ENCODE data around the gene EXOSC9.

The EXOSC9 gene

DNA sequence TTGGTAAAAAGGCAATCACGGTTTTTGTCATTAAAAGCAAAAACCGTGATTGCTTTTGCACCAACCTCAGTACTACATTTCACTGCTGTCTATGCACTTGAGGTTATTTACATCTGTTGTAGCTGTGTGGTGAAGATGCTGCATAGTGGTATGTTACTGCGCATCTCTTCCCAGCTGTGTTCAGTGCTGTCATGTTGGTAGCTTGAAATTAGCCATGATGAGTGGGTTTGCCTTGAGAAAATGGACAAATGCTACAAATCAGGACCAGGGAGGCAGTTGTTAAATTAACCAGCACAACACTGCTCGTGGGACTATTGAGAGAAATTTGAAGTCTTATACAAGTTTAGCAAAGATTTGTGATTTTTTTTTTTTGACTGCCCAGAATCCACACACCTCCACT, 34.0 kb upstream of the EXOSC9 start:
- Histone ChIP-seq H4K91ac (ENCODE audit: low read depth, low read length, poor library complexity) (no peak overlapping the region), H4K8ac (ENCODE audit: low read depth, low read length) (no peak overlapping the region), H2BK12ac (ENCODE audit: low read length) (no peak overlapping the region), H3K4me3 (ENCODE audit: low read length in 2 of 2) (no peak overlapping the region), H3K14ac (ENCODE audit: low read length) (no peak overlapping the region), H3K27me3 (ENCODE audit: control insufficient read depth in 3 of 3, insufficient read depth in 3 of 3, low read depth in 1 of 3, low read length in 3 of 3) (peaks cover 14 to 95% (median 32%) of the 10 kb centered on the region in 3 experiments), H3K4me2 (ENCODE audit: insufficient read depth, low read length, poor library complexity, severe bottlenecking) (no peak overlapping the region), H3K4me1 (ENCODE audit: control insufficient read depth in 2 of 2, insufficient read depth in 1 of 2, low read depth in 1 of 2, low read length in 2 of 2) (peaks cover 0 to 2% of the 10 kb centered on the region in 2 donors), H3K23ac (ENCODE audit: low read depth, low read length, poor library complexity) (no peak overlapping the region), H3K9ac (ENCODE audit: low read depth, low read length, poor library complexity) (no peak overlapping the region), H2AFZ (ENCODE audit: low read length) (no peak overlapping the region), H3K4ac (ENCODE audit: low read length) (no peak overlapping the region), H2BK15ac (ENCODE audit: low read length) (no peak overlapping the region), H3K18ac (ENCODE audit: low read length) (no peak overlapping the region), H2AK5ac (ENCODE audit: low read depth, low read length) (no peak overlapping the region), H3K9me3 (replicated peaks in 1 of 2; ENCODE audit: control insufficient read depth in 2 of 2, insufficient read depth in 1 of 2, low read depth in 1 of 2, low read length in 2 of 2) (peaks cover 0 to 5% of the 10 kb centered on the region in 2 donors), H2BK5ac (ENCODE audit: low read length) (no peak overlapping the region), H3K36me3 (replicated peaks in 1 of 2; ENCODE audit: control insufficient read depth in 2 of 2, insufficient read depth in 2 of 2, low read length in 2 of 2) (no peaks in the 10 kb centered on the region), H2BK120ac (ENCODE audit: low read depth, low read length) (no peak overlapping the region), H3K27ac (replicated peaks; ENCODE audit: low read length) (no peak overlapping the region), H3K79me1 (ENCODE audit: low read depth, low read length) (no peaks in the 10 kb centered on the region)
- WGBS, 2 donors (ENCODE audit: extremely low coverage in 2 of 2, insufficient read length in 2 of 2, insufficient replicate concordance in 1 of 2), result no CpG with 5 or more reads among the region's 4 CpGs
- no peak for DNase-seq (ENCODE audit: low spot score)

DNA sequence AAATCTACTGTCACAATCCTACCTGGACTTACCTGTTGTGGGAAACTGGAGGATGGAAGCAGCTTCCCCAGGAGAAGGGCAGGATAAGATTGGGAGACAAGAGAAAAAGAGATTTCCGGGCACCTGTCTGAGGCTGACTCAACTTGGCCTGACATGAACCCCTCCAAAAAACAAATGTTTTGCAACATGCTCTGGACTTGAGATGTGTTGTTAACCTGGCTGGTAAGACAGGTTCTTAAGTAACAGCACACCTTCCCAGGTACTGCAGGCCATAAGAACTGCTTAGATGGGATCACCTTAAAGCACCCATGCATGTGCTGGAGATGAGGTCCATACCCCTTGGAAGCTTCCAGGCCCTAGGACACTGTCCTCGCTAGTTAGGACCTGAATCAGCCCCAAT, 31.8 kb upstream of the EXOSC9 start:
- H4K8ac ChIP-seq (ENCODE audit: low read depth, low read length), result no peak overlapping the region
- H3K4me2 ChIP-seq (ENCODE audit: insufficient read depth, low read length, poor library complexity, severe bottlenecking), result no peak overlapping the region
- no peak overlapping the region for H2AFZ ChIP-seq (ENCODE audit: low read length)
- H2AK5ac ChIP-seq (ENCODE audit: low read depth, low read length), result no peak overlapping the region
- no peak overlapping the region for H3K4me3 ChIP-seq (ENCODE audit: low read length in 2 of 2)
- no peak overlapping the region for H3K23ac ChIP-seq (ENCODE audit: low read depth, low read length, poor library complexity)
- H2BK5ac ChIP-seq (ENCODE audit: low read length), result no peak overlapping the region
- H3K14ac ChIP-seq (ENCODE audit: low read length), result no peak overlapping the region
- H3K4me1 ChIP-seq (ENCODE audit: control insufficient read depth in 2 of 2, insufficient read depth in 1 of 2, low read depth in 1 of 2, low read length in 2 of 2), result peaks cover 0 to 8% of the 10 kb centered on the region in 2 donors
- DNase-seq (ENCODE audit: low spot score), result no peak
- no peak overlapping the region for H4K91ac ChIP-seq (ENCODE audit: low read depth, low read length, poor library complexity)
- no peak overlapping the region for H2BK15ac ChIP-seq (ENCODE audit: low read length)
- H2BK12ac ChIP-seq (ENCODE audit: low read length), result no peak overlapping the region
- H3K18ac ChIP-seq (ENCODE audit: low read length), result no peak overlapping the region
- no peaks in the 10 kb centered on the region for H3K36me3 ChIP-seq (replicated peaks in 1 of 2; ENCODE audit: control insufficient read depth in 2 of 2, insufficient read depth in 2 of 2, low read length in 2 of 2)
- no CpG with 5 or more reads among the region's 2 CpGs for WGBS, 2 donors (ENCODE audit: extremely low coverage in 2 of 2, insufficient read length in 2 of 2, insufficient replicate concordance in 1 of 2)
- H3K9ac ChIP-seq (ENCODE audit: low read depth, low read length, poor library complexity), result no peak overlapping the region
- peaks cover 0 to 5% of the 10 kb centered on the region in 2 donors for H3K9me3 ChIP-seq (replicated peaks in 1 of 2; ENCODE audit: control insufficient read depth in 2 of 2, insufficient read depth in 1 of 2, low read depth in 1 of 2, low read length in 2 of 2)
- no peak overlapping the region for H3K27ac ChIP-seq (replicated peaks; ENCODE audit: low read length)
- H3K4ac ChIP-seq (ENCODE audit: low read length), result no peak overlapping the region
- no peak overlapping the region for H2BK120ac ChIP-seq (ENCODE audit: low read depth, low read length)
- H3K79me1 ChIP-seq (ENCODE audit: low read depth, low read length), result no peaks in the 10 kb centered on the region
- H3K27me3 ChIP-seq (ENCODE audit: control insufficient read depth in 3 of 3, insufficient read depth in 3 of 3, low read depth in 1 of 3, low read length in 3 of 3), result peaks cover 10 to 73% (median 22%) of the 10 kb centered on the region in 3 experiments

DNA sequence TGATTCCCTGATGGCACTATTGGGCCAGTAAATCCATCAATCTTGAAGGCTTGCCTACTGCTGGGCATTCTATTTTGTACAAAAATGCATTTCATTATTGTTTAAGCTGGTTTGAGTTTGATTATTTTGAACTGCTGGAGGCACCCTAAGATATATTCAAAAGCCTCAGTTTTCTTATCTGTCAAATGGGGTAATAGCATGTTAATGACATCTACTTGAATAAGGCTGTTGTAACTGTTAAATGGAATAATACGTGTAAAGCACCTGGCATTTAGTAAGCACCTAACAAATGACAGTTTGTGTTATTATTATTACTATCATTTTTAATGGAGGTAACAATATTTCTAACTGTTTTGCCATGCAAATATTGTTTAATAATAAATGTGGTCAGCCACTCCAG, 29.3 kb upstream of the EXOSC9 start:
- no CpG with 5 or more reads among the region's 1 CpG for WGBS, 2 donors (ENCODE audit: extremely low coverage in 2 of 2, insufficient read length in 2 of 2, insufficient replicate concordance in 1 of 2)

DNA sequence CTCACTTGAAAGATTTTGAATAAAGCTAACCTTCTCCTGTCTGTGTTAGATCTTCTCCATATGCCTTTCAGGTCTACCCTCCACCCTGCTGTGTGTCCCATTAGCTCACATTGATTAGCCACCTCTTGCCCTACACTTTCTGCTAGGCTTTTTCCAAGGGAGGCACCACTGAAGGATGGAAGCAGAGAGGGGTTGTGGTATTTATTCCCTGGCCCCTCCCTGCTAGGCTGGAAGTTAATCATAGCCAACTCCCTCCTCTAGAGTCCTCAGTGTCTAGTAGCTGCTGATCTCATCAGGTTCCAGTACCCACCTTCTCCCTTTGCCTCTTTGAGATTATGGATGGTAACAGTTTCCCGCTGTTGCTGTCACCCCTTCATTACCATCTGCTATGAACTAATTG, 27.2 kb upstream of the EXOSC9 start:
- Histone ChIP-seq H3K79me1 (ENCODE audit: low read depth, low read length) (no peaks in the 10 kb centered on the region), H3K27ac (replicated peaks; ENCODE audit: low read length) (no peak overlapping the region), H3K4me3 (ENCODE audit: low read length in 2 of 2) (no peak overlapping the region), H2BK5ac (ENCODE audit: low read length) (no peak overlapping the region), H3K36me3 (replicated peaks in 1 of 2; ENCODE audit: control insufficient read depth in 2 of 2, insufficient read depth in 2 of 2, low read length in 2 of 2) (no peaks in the 10 kb centered on the region), H2AFZ (ENCODE audit: low read length) (no peak overlapping the region), H4K8ac (ENCODE audit: low read depth, low read length) (no peak overlapping the region), H3K4me2 (ENCODE audit: insufficient read depth, low read length, poor library complexity, severe bottlenecking) (no peak overlapping the region), H4K91ac (ENCODE audit: low read depth, low read length, poor library complexity) (no peak overlapping the region), H2AK5ac (ENCODE audit: low read depth, low read length) (no peak overlapping the region), H2BK12ac (ENCODE audit: low read length) (no peak overlapping the region), H3K9ac (ENCODE audit: low read depth, low read length, poor library complexity) (no peak overlapping the region), H2BK15ac (ENCODE audit: low read length) (no peak overlapping the region), H3K4ac (ENCODE audit: low read length) (no peak overlapping the region), H3K18ac (ENCODE audit: low read length) (no peak overlapping the region), H3K9me3 (replicated peaks in 1 of 2; ENCODE audit: control insufficient read depth in 2 of 2, insufficient read depth in 1 of 2, low read depth in 1 of 2, low read length in 2 of 2) (no peaks in the 10 kb centered on the region), H3K14ac (ENCODE audit: low read length) (no peak overlapping the region), H3K27me3 (ENCODE audit: control insufficient read depth in 3 of 3, insufficient read depth in 3 of 3, low read depth in 1 of 3, low read length in 3 of 3) (peaks cover 0 to 53% (median 0%) of the 10 kb centered on the region in 3 experiments), H3K23ac (ENCODE audit: low read depth, low read length, poor library complexity) (no peak overlapping the region), H2BK120ac (ENCODE audit: low read depth, low read length) (no peak overlapping the region), H3K4me1 (ENCODE audit: control insufficient read depth in 2 of 2, insufficient read depth in 1 of 2, low read depth in 1 of 2, low read length in 2 of 2) (peaks cover 0 to 7% of the 10 kb centered on the region in 2 donors)
- DNase-seq (ENCODE audit: low spot score), result no peak
- no CpG with 5 or more reads among the region's 1 CpG for WGBS, 2 donors (ENCODE audit: extremely low coverage in 2 of 2, insufficient read length in 2 of 2, insufficient replicate concordance in 1 of 2)

More for the DNA sequence above, 29.3 kb upstream of the EXOSC9 start:
- Histone ChIP-seq H3K23ac (ENCODE audit: low read depth, low read length, poor library complexity) (no peak overlapping the region), H2AFZ (ENCODE audit: low read length) (no peak overlapping the region), H3K27me3 (ENCODE audit: control insufficient read depth in 3 of 3, insufficient read depth in 3 of 3, low read depth in 1 of 3, low read length in 3 of 3) (peaks cover 0 to 61% (median 3%) of the 10 kb centered on the region in 3 experiments), H3K4ac (ENCODE audit: low read length) (no peak overlapping the region), H3K14ac (ENCODE audit: low read length) (no peak overlapping the region), H3K79me1 (ENCODE audit: low read depth, low read length) (no peaks in the 10 kb centered on the region), H3K9me3 (replicated peaks in 1 of 2; ENCODE audit: control insufficient read depth in 2 of 2, insufficient read depth in 1 of 2, low read depth in 1 of 2, low read length in 2 of 2) (no peaks in the 10 kb centered on the region), H3K4me2 (ENCODE audit: insufficient read depth, low read length, poor library complexity, severe bottlenecking) (no peak overlapping the region), H4K91ac (ENCODE audit: low read depth, low read length, poor library complexity) (no peak overlapping the region), H3K27ac (replicated peaks; ENCODE audit: low read length) (no peak overlapping the region), H2BK120ac (ENCODE audit: low read depth, low read length) (no peak overlapping the region), H3K18ac (ENCODE audit: low read length) (no peak overlapping the region), H2BK5ac (ENCODE audit: low read length) (no peak overlapping the region), H2BK15ac (ENCODE audit: low read length) (no peak overlapping the region), H2BK12ac (ENCODE audit: low read length) (no peak overlapping the region), H4K8ac (ENCODE audit: low read depth, low read length) (no peak overlapping the region), H2AK5ac (ENCODE audit: low read depth, low read length) (no peak overlapping the region), H3K4me3 (ENCODE audit: low read length in 2 of 2) (no peak overlapping the region), H3K4me1 (ENCODE audit: control insufficient read depth in 2 of 2, insufficient read depth in 1 of 2, low read depth in 1 of 2, low read length in 2 of 2) (peaks cover 0 to 5% of the 10 kb centered on the region in 2 donors), H3K36me3 (replicated peaks in 1 of 2; ENCODE audit: control insufficient read depth in 2 of 2, insufficient read depth in 2 of 2, low read length in 2 of 2) (no peaks in the 10 kb centered on the region), H3K9ac (ENCODE audit: low read depth, low read length, poor library complexity) (no peak overlapping the region)
- DNase-seq (ENCODE audit: low spot score), result no peak
